HG02588 (cell line): ENCODE results near the gene PCDH18.
"Not testable (repeated sequence)": the region's sequence is repeated elsewhere in the genome, so short reads cannot be mapped to it uniquely, and the experiment has no call there.

Source experiments
- ATAC-seq: cut with Tn5 transposase; IDR thresholded peaks from one replicate; pipeline ENCODE4 v1.9.1; 2021; ENCODE audit warnings: mild to moderate bottlenecking, moderate library complexity; ENCODE audit not compliant: unreplicated experiment

The PCDH18 gene

GRCh38 chr4:137530176-137530575 lies 2.1 kb downstream of the PCDH18 start:
- ATAC-seq = no peak

GRCh38 chr4:137529432-137529831 lies 2.9 kb downstream of the PCDH18 start:
- ATAC-seq = no peak

DNA sequence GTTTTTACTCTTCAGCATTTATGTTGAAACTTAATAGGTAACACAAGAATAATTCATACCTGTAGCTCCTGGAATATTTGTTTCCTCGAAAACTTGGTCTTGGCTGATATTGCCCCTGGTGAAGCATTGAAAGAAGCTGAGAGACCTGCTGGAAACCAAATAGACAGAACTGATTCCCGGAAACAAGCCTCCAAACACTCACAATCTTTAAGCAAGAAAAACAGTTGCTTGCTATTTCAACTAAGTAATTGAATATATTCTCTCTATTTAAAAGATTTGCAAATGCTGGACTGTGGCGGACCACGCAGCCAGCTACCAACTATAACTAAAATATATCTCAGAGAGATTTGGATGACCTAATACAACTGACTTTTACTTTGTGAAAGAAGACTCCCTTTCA lies 3.6 kb downstream of the PCDH18 start:
- no peak for ATAC-seq

GRCh38 chr4:137526681-137527080 lies 5.6 kb downstream of the PCDH18 start:
- no peak for ATAC-seq

- no peak for ATAC-seq
Measured at GRCh38 chr4:137524725-137525369, 7.4 kb downstream of the PCDH18 start.

- ATAC-seq = no peak
Measured at GRCh38 chr4:137523329-137523728, 9.0 kb downstream of the PCDH18 start.

GRCh38 chr4:137521053-137521452 lies 11.2 kb downstream of the PCDH18 start:
- ATAC-seq = no peak

GRCh38 chr4:137519406-137519805 lies 12.9 kb downstream of the PCDH18 start:
- no peak for ATAC-seq

DNA sequence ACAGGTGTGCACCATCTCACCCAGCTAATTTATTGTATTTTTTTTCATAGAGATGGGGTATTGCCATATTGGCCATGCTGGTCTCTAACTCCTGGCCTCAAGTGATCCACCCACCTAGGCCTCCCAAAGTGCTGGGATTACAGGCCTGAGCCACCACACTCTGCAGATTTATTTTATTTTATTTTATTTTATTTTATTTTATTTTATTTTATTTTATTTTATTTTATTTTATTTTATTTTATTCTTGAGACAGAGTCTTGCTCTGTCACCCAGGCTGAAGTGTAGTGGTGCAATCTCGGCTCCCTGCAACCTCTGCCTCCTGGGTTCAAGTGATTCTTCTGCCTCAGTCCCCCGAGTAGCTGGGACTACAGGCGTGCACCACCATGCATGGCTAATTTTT lies 15.0 kb downstream of the PCDH18 start:
- not testable (repeated sequence) for ATAC-seq

- no peak for ATAC-seq
Measured at GRCh38 chr4:137514406-137515111, 17.7 kb downstream of the PCDH18 start.

GRCh38 chr4:137510557-137511265 lies 21.6 kb downstream of the PCDH18 start:
- ATAC-seq = no peak

GRCh38 chr4:137509855-137510282 lies 22.4 kb downstream of the PCDH18 start:
- ATAC-seq = no peak

GRCh38 chr4:137502339-137503129 lies 29.8 kb downstream of the PCDH18 start:
- no peak for ATAC-seq

DNA sequence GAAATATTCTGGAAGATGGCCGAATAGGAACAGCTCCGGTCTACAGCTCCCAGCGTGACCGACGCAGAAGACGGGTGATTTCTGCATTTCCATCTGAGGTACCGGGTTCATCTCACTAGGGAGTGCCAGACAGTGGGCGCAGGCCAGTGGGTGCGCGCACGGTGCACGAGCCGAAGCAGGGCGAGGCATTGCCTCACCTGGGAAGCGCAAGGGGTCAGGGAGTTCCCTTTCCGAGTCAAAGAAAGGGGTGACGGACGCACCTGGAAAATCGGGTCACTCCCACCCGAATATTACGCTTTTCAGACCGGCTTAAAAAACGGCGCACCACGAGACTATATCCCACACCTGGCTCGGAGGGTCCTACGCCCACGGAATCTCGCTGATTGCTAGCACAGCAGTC lies 36.0 kb downstream of the PCDH18 start:
- ATAC-seq = not testable (repeated sequence)

GRCh38 chr4:137495578-137495977 lies 36.7 kb downstream of the PCDH18 start:
- no peak for ATAC-seq

DNA sequence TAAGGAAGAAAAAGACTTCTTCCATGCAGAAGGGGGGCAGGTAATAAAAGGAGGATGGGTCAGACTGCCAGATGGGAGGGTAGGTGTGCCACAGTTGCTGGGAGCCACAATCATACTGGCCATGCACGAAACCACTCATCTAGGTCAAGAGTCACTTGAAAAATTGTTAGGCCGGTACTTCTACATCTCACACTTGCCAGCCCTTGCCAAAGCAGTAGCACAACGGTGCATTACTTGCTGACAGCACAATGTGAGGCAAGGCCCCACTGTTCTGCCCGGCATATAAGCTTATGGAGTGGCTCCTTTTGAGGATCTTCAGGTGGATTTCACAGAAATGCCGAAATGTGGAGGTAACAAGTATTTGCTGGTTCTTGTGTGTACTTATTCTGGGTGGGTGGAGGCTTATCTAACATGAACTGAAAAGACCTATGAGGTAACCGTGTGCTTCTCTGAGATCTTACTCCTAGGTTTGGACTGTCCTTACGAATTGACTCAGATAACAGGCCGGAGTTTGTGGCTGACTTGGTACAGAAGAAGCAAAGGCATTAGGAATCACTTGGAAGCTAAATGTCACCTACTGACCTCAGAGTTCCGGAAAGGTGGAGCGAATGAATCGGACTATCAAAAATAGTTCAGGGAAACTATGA lies 48.9 kb downstream of the PCDH18 start:
- ATAC-seq = not testable (repeated sequence)

DNA sequence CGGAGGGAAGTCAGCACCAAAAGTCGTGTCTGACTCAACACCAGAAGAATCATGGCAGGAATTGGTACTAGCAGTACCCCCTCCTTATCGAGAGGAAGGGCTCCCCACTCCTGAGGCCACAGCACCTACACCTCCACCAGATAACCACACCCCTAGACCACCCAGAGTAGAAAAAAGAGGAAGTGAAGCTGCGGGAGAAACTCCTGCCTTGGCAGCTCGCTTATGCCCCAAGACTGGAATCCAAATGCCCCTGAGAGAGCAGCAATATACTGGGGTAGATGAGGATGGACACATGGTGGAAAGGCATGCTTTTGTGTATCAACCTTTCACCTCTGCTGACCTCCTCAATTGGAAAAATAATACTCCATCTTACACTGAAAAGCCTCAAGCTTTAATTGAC lies 52.6 kb downstream of the PCDH18 start:
- ATAC-seq = not testable (repeated sequence)

- ATAC-seq = no peak
Measured at GRCh38 chr4:137476345-137476744, 55.9 kb downstream of the PCDH18 start.

DNA sequence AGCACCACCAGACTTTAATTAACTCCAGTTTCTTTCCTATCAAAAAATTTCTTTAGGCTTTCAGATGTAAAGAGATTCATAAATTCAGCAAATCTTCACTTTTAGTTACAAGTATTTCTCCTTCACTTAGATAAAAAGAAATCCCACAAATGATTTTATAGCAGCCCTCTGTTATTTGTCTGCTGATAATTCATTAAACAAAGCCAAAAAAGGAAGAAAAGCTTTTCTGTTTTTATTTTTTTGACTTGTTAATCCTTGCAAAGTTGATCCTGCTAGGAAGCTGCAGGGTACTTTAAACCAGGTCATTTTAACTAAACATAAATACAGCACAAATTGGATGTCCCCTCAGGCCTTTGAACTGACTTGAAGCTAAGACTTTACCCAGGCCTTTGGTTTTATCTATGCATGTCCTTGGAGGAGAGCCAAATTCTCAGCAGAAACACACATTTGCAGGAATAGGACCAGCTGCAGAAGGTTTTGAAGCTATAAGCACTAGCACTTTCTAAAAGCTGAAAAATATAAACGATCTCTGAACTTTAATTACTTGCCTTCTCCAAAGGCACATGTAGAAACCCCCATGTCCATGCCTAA lies 57.5 kb downstream of the PCDH18 start:
- no peak for ATAC-seq

DNA sequence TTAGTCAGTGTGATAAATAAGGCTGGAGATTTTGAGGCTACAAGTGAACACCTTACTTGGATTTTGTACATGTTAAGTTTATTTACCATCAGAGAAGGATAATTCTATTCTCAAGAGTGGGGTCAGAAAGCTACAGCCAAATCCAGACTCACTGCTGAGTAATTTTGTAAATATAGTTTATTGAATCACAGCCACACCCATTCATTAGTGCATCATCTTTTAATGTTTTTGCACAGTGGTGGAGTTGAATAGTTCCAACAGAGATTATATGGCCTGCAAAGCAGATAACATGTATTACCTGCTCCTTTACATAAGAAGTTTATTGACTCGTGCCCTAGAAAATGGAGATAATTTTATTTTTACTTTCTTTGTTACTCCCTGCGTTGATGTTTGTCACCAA lies 60.4 kb downstream of the PCDH18 start:
- ATAC-seq = no peak
